Anterior cingulate cortex (tissue), 58 donors: ENCODE results near the gene MAP3K2.

ENCODE experiments used
- DNase-seq, 58 donors: peaks; one replicate each; lab custom pipeline; 2025; lab: John Stamatoyannopoulos, UW

The MAP3K2 gene

GRCh38 chr2:127386764-127387654 lies 766 bp downstream of the MAP3K2 start:
- DNase-seq = peak in 57 of 58 donors; percentile 27 to 89 (median 80)

GRCh38 chr2:127386246-127386645 lies 1.5 kb downstream of the MAP3K2 start:
- DNase-seq = no peak

GRCh38 chr2:127384529-127384928 lies 3.2 kb downstream of the MAP3K2 start:
- no peak for DNase-seq

GRCh38 chr2:127382831-127383230 lies 4.9 kb downstream of the MAP3K2 start:
- no peak for DNase-seq

- no peak for DNase-seq
Measured at GRCh38 chr2:127381762-127382161, 6.0 kb downstream of the MAP3K2 start.

- no peak for DNase-seq
Measured at GRCh38 chr2:127379712-127380355, 7.9 kb downstream of the MAP3K2 start.

GRCh38 chr2:127378720-127379119 lies 9.1 kb downstream of the MAP3K2 start:
- no peak for DNase-seq

- no peak for DNase-seq
Measured at GRCh38 chr2:127377262-127377661, 10.5 kb downstream of the MAP3K2 start.

GRCh38 chr2:127376257-127376656 lies 11.5 kb downstream of the MAP3K2 start:
- no peak for DNase-seq

- DNase-seq = no peak
Measured at GRCh38 chr2:127373362-127374083, 14.3 kb downstream of the MAP3K2 start.

- no peak for DNase-seq
Measured at GRCh38 chr2:127371037-127371436, 16.7 kb downstream of the MAP3K2 start.

- no peak for DNase-seq
Measured at GRCh38 chr2:127370010-127370409, 17.8 kb downstream of the MAP3K2 start.

- no peak for DNase-seq
Measured at GRCh38 chr2:127365211-127365643, 22.5 kb downstream of the MAP3K2 start.

- DNase-seq = no peak
Measured at GRCh38 chr2:127362971-127363370, 24.8 kb downstream of the MAP3K2 start.

GRCh38 chr2:127361929-127362885 lies 25.6 kb downstream of the MAP3K2 start:
- DNase-seq = no peak

GRCh38 chr2:127360242-127360641 lies 27.5 kb downstream of the MAP3K2 start:
- DNase-seq = no peak

GRCh38 chr2:127359520-127359919 lies 28.3 kb downstream of the MAP3K2 start:
- DNase-seq = no peak

GRCh38 chr2:127358971-127359370 lies 28.8 kb downstream of the MAP3K2 start:
- DNase-seq = no peak

GRCh38 chr2:127358044-127358443 lies 29.7 kb downstream of the MAP3K2 start:
- no peak for DNase-seq

GRCh38 chr2:127357591-127357990 lies 30.2 kb downstream of the MAP3K2 start:
- no peak for DNase-seq
